Measurements from ENCODE around the gene CEMIP.

CEMIP gene

DNA sequence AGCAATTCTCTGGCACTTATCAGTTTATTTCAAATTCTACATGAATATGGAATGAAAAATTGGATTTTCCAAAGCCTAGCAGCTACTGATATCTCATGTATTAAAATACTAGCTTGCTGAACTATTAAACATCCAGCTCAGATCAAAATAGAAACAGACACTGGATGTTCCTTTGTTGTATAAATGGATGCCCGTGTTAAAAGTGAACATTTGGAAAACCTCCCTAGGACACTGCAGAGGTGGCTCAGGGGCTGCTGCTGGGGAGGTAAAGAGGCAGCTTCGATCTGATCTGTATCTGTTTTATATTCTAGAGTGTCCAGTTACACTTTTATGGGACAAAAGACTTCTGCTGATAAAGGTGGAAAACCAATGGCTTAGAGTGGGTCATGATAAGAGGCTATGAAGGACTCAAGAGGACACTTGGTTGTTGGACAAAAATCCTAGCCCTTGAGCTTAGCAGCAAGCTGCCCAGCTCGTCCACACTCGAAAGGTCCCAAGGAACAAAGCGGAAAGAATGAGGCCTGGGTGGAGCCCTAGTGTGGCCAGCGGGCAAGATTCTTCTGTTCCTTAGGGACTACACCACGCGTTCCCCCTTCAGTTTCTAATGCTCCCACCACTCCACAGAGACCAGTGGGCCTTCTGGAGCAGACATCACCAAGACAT lies 200.5 kb downstream of the CEMIP start:
- DNase-seq (ENCODE audit: low read depth), result no peak

DNA sequence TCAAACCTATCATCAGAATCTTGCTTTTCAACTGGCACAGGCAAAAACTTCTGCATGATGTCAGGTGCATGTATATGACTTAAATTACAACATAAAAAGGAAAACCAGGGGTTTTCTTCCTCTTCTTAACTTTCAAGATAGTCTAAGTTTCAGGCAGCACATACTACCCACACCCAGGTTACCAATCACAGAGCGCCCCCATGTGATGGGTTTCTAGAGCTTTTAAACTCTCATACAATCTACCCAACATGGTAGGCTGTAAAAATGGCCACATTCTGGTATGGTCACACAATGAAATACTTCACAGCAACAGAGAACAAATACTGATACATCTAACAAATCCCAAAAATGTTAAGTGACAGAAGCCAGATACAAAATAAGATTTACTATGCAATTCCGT lies 203.0 kb downstream of the CEMIP start:
- no peak for DNase-seq (ENCODE audit: low read depth)

- DNase-seq (ENCODE audit: low read depth), result no peak
Observed at GRCh38 chr15:80982839-80983238, 203.7 kb downstream of the CEMIP start.

GRCh38 chr15:80984856-80985255 lies 205.7 kb downstream of the CEMIP start:
- DNase-seq (ENCODE audit: low read depth), result no peak

GRCh38 chr15:80985981-80986380 lies 206.8 kb downstream of the CEMIP start:
- DNase-seq (ENCODE audit: low read depth), result no peak

DNA sequence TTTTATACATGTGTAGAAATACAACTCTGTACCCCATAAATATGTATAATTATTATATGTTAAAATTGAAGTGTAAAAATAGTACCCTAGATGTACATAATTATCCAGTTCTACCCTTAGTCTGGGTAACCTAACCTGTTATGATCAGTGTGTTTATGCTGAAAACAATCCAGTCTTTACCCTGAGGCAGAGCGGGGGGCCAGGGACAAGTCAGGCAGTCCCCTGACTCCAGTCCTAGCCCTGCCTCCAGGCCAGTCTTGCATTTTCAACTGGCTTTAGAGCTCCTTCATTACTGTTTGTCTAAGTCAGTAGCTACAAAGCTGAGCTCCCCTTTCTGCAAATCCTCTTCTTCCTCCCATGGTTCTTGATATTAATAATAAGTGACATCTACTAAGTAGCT lies 207.3 kb downstream of the CEMIP start:
- no peak for DNase-seq (ENCODE audit: low read depth)

DNA sequence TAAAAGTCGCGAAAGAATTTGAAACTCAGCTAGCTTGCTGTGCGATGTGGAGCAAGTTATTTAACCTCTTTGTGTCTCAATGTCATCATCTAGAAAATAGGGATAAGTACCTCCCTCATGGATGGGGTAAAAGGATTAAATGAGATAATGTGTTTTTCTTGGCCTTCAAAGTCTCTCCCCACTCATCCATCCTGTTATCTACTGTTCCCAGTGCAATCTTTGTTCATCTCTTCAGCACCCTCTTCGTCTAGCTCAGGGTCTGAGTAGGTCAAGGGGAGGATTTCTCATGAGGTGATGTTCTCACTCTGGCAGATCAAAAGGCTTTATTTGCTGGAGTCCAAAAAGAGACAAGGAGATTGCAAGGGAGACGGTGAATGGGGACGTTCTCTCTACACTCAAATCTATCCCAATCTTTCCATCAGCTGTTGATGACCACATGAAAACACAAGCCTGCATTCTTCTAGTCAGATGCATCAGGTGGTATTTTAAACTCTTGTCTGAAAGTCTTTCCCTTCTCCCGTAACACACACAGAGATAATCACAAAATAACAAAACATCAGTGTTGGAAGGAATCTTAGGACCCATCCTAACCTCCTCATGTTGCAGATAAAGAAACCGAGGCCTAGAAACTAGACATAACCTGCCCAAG lies 209.1 kb downstream of the CEMIP start:
- DNase-seq (ENCODE audit: low read depth), result no peak

DNA sequence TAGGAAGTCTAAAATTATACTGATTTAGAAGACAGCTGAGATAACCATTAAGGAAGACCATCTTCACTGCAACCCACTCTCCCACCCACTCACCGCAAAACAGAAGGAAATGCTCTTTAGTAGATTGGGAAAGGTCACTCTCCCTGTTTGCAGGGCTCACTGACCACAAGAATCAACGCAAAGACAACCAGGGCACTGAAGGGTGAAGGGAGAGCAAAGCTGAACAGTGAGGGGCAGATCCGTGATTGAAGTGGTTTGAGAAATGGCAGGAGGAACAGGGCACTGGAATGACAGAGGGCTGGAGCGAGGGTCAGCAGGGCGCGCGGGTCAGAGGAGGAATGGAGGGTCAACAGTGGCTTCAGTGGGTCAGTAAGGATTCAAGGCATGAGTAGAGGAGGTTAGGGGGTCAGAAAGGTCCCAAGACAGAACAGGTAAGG lies 209.9 kb downstream of the CEMIP start:
- peak; percentile 90 for DNase-seq (ENCODE audit: low read depth)

- DNase-seq (ENCODE audit: low read depth), result peak; percentile 88
Observed at GRCh38 chr15:80989518-80990478, 210.6 kb downstream of the CEMIP start, which contains the start of gene MESD. MESD (minus strand) TSS chr15:80989819; CDS start chr15:80989791, 28 bp downstream.

DNA sequence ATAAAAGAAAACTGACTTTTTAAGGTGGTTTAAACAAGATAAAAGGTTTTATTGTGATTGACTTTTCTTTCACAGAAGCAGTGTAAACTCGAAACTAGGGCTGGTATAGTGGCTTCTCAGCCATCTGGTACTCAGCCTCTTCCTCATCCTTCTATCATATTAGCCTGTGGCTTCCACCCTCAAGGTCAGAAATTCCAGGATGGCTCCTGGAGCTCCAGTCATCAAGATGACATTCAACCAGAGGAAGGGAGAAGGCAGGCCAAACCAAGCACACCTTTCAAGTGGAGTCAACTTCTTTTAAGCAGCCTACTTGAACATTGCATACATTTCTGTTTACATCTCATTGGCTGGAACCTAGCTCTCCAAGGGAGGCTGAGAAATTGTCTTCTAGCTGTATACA lies 211.8 kb downstream of the CEMIP start:
- DNase-seq (ENCODE audit: low read depth), result no peak

DNA sequence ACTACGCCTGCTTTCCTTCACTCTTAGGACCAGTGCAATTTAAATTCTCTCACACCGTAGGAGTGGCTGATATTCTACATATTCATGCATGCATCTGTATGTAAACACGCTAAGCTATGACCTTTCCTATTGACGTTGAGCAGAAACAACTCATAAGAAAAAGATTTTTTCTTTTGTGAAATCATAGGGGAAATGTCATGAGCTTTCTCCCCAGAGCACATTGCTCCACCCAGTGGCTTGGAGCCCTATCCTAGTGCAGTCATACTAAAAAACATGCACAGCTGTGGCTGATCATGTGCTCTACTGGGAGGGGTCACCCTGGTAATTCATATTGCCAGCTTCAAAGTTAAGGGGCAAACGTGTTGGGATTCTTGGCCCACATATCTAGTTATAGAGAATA lies 212.3 kb downstream of the CEMIP start:
- no peak for DNase-seq (ENCODE audit: low read depth)

DNA sequence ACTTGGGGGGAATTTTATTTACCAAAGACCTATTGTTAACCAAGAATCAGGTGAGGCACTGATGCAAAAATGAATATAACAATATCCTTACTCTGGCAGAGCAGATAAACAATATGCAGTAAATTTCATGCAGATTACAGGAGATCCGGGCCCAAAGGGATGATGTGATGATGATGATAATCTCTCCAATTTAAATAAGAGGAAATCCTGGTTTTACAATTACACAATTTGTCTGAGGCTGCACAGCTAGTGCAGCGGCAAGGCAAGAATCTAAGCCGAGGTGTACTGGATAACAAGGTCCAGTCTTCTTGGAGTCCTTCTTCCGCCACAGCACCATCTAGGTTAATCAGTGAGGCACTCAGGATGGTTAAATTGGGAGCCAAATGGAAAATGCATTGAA lies 212.8 kb downstream of the CEMIP start:
- no peak for DNase-seq (ENCODE audit: low read depth)

DNA sequence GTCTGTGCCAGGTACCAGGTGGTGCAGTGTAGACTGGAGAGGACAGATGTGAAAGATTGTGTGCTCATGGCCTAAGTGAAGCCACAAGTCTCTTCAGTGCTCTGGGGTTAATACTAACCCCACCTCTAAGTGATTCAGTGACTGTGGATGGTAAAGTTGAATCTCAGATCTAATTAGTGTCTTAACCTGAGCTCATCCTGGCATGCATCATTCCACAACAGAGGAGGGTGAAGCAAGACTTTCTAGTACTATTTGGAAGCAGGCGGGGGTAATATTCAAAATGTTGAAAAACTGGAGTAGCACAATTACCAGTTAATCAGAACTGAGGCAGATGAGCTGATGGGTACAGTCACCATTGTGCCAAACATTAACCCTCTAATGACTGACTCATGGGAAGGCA lies 213.3 kb downstream of the CEMIP start:
- no peak for DNase-seq (ENCODE audit: low read depth)

- no peak for DNase-seq (ENCODE audit: low read depth)
Observed at GRCh38 chr15:80996247-80996646, 217.1 kb downstream of the CEMIP start.

GRCh38 chr15:80997692-80998091 lies 218.5 kb downstream of the CEMIP start:
- no peak for DNase-seq (ENCODE audit: low read depth)

DNA sequence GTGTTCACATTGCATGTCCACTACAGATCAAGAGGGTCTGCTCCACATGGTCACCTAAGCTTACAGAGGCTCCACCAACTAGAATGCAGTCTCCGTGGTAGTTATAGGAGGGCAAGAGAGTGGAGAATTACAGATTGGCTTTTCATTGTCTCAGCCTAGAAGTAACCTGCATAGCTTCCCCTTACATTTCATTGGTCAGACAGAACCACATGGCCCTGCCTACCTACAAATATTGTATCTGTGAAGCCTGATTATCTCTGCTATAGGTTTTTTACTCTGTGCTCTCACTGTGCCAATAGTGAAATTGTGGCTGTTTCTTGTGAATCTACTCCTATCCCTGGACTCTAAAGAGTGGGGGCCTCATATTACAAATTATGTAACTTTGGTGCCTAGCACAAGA lies 219.1 kb downstream of the CEMIP start:
- no peak for DNase-seq (ENCODE audit: low read depth)

DNA sequence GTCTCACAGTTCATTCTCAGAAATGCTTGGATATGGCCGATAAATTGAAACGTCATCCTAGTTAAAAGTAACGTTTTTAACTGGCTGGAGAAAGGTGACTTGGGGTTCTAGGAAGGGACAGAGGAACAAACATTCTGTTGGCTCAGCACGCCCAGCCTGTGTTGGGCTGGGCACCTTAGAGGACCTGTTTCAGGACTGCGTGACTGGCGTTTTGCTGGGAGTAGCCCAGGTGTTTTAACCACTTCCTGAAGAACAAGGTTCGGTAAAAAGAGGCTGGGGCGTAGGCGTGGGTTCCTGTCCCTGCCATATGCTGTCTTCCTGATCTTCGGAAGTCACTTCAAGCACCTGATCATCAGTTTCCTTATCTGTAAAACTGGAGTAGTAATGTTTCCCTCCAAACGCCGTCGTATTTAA lies 220.5 kb downstream of the CEMIP start:
- DNase-seq (ENCODE audit: low read depth), result no peak

GRCh38 chr15:81000144-81000623 lies 221.0 kb downstream of the CEMIP start:
- no peak for DNase-seq (ENCODE audit: low read depth)

GRCh38 chr15:81000624-81001151 lies 221.5 kb downstream of the CEMIP start, which contains the start of gene TLNRD1:
TLNRD1 (plus strand) TSS chr15:81000923; CDS start chr15:81002272, 1,349 bp downstream.
- DNase-seq (ENCODE audit: low read depth), result peak; percentile 68
